ENCODE results near the gene RRP15.

RRP15 gene

DNA sequence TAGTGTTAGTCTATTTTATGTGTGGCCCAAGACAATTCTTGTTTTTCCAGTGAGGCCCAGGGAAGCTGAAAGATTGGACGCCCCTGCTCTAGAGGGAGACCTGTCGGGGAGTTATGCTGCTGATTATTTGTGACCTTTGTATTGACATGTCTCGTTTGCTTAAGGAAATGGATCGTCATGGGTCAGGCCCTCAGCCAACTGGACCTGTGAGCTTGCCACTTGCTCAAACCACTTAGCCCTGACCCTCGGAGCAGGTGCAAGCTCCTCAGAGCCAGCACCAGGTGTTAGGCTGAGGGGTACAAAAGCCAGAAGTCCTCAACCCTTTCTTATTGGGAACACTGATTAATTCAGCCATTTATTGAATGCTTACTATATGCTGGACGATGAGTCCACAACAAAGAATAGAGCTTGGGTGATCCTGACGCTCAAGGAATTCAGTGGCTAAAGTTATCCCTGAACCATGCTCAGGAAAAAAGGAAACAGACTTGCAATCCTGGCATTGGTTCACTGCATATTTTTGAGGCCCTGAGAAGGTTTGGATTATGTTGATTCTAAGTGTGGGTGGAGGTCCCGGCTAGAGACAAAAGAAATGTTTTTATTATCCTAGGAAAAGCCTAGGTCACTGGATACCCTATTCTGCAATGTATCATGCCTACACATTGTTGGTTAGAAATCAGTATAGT lies 79.1 kb downstream of the RRP15 start:
- no peak for DNase-seq (ENCODE audit: low spot score)
- TF ChIP-seq, protein P1, sequence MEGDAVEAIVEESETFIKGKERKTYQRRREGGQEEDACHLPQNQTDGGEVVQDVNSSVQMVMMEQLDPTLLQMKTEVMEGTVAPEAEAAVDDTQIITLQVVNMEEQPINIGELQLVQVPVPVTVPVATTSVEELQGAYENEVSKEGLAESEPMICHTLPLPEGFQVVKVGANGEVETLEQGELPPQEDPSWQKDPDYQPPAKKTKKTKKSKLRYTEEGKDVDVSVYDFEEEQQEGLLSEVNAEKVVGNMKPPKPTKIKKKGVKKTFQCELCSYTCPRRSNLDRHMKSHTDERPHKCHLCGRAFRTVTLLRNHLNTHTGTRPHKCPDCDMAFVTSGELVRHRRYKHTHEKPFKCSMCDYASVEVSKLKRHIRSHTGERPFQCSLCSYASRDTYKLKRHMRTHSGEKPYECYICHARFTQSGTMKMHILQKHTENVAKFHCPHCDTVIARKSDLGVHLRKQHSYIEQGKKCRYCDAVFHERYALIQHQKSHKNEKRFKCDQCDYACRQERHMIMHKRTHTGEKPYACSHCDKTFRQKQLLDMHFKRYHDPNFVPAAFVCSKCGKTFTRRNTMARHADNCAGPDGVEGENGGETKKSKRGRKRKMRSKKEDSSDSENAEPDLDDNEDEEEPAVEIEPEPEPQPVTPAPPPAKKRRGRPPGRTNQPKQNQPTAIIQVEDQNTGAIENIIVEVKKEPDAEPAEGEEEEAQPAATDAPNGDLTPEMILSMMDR (IDR thresholded peaks at IDR 0.05), result no peak
- H3K4me3 ChIP-seq, result no peak overlapping the region
- peak overlapping the region; percentile 61 to 83 for H3K27ac ChIP-seq

GRCh38 chr1:218365226-218365999 lies 80.3 kb downstream of the RRP15 start:
- DNase-seq (ENCODE audit: low spot score), result peak; percentile 81
- Histone ChIP-seq H3K4me3 (peak overlapping the region; percentile 3), H3K27ac (peak overlapping the region; percentile 61 to 83)
- TF ChIP-seq, protein P1 (IDR thresholded peaks at IDR 0.05), result no peak

GRCh38 chr1:218366322-218367052 lies 81.4 kb downstream of the RRP15 start:
- TF ChIP-seq, protein P1 (IDR thresholded peaks at IDR 0.05), result no peak
- H3K27ac ChIP-seq, result peak overlapping the region; percentile 29 to 61
- H3K4me3 ChIP-seq, result no peak overlapping the region
- DNase-seq (ENCODE audit: low spot score), result no peak

DNA sequence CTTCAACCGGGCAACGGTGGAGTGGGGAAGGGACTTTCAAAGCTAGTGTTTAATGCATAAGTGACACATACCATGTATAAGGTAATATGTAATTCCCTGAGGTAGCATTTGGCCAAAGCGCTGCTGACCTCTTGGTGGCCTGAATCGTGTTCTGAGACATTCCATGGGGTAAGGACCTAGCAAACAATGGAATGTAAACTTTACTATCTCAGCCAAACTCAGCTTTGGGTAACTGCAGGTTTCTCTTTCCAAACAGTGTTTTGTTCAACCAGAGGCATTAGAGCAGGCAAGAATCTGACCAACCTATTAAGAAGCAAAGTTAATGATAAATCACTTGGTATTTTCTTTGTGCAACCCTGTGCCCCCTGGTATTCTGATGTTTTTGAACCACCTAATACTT lies 82.0 kb downstream of the RRP15 start:
- Histone ChIP-seq H3K27ac (peak overlapping the region in 1 of 2 donors; percentile 29), H3K4me3 (no peak overlapping the region)
- TF ChIP-seq, protein P1 (IDR thresholded peaks at IDR 0.05), result no peak
- DNase-seq (ENCODE audit: low spot score), result no peak

GRCh38 chr1:218368686-218369085 lies 83.6 kb downstream of the RRP15 start:
- DNase-seq (ENCODE audit: low spot score), result no peak
- Histone ChIP-seq H3K27ac (peak overlapping the region in 1 of 2 donors; percentile 85), H3K4me3 (no peak overlapping the region)
- TF ChIP-seq, protein P1 (IDR thresholded peaks at IDR 0.05), result no peak

DNA sequence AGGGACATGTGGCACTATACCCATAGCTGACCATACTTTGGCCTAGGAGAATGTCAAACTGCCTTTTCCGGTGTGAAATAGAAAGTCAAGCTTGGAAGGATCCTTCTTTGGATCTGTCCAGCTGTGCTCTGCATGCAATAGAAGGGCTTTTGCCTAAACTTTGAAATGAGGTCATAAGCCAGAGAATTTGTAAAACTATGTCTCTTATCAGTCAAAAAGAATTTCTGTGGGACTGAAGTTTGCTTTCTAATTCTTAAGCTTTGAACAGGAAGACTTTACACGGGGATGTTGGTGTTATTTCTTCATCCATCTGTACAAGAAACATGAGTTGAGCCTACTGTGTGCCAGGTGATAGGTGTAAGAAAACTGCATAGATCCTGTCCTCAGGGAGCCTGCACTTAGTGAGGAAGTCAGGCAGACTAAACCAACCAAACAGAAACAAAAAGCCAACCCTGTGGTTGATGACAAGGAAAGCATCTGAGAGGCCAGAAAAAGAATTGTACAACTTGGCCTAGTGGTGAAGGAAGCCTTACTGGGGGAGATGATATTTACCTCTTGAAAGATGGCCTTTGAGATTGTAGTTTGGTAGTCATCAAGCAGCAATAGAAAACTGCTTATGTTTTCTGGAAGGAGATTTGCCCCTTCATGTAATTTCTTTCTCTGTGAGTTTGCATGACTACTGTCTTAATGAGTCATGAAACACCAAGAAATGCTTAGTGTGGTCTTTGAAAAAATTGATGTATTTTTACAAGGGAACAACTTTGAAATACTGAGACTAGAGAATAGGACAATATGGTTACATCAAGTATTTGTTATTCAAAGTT lies 84.8 kb downstream of the RRP15 start:
- Histone ChIP-seq H3K27ac (peak overlapping the region; percentile 68 to 85), H3K4me3 (peak overlapping the region; percentile 21)
- TF ChIP-seq, protein P1 (IDR thresholded peaks at IDR 0.05), result no peak
- DNase-seq (ENCODE audit: low spot score), result no peak

All from coronary artery (tissue), 2 donors.